B cell (primary cell): ENCODE data around the gene AATK. TPM values are rescaled to one million over a fixed set of nuclear protein-coding genes. Genes with fewer than 3 reads are reported as not detected.

Experiments
- ATAC-seq: fragments of 200-7000 bp; cut with Tn5 transposase; one replicate; pipeline ENCODE4 v1.10.0; 2021; ENCODE audit warnings: low read depth, mild to moderate bottlenecking, moderate number of reproducible peaks, moderate library complexity
- CTCF ChIA-PET: fragments of 350-600 bp; sonication (Branson Sonifier 250); formaldehyde crosslinking; loops from one replicate; lab custom pipeline; 2021; ENCODE audit warnings: antibody characterized with exemption, inconsistent platforms; lab: Charles Lee
- POLR2A ChIA-PET: fragments of 350-600 bp; sonication (Branson Sonifier 250); formaldehyde crosslinking; loops from one replicate; lab custom pipeline; 2021; ENCODE audit warnings: antibody characterized with exemption; lab: Charles Lee
- DNase-seq: peaks from one replicate; pipeline ENCODE4 v3.0.0; 2013
- H2AFZ ChIP-seq: 2 replicates; pipeline ENCODE4 v1.6.1; 2012; ENCODE audit warnings: mild to moderate bottlenecking, low read depth, low read length; ENCODE audit not compliant: insufficient read depth, poor library complexity, severe bottlenecking
- H3K27ac ChIP-seq, 2 donors: 1 replicate in 1 of 2; 2 replicates in 1 of 2; pipeline ENCODE4 v1.5.1; 2012 to 2013; ENCODE audit warnings: low read length in 2 of 2, mild to moderate bottlenecking in 2 of 2, moderate library complexity in 1 of 2
- H3K27me3 ChIP-seq, 4 experiments: fragments of 200-600 bp in 1 of 4; sonication (generic) in 1 of 4; replicated peaks in 1 of 4; 1 replicate in 2 of 4; 2 replicates in 2 of 4; pipeline versions ENCODE4 v1.6.1 to v1.7.0; 2013 to 2016; ENCODE audit warnings: low read length in 3 of 4, mild to moderate bottlenecking in 2 of 4, mixed read lengths in 1 of 4, moderate library complexity in 1 of 4; ENCODE audit not compliant: insufficient read depth in 4 of 4, control insufficient read depth in 3 of 4; ENCODE audit errors: control extremely low read depth in 1 of 4
- H3K36me3 ChIP-seq, 2 experiments: replicated peaks in 1 of 2; 1 replicate in 1 of 2; 2 replicates in 1 of 2; pipeline versions ENCODE4 v1.6.1 to v1.7.1; 2013; ENCODE audit warnings: low read length in 1 of 2; ENCODE audit not compliant: insufficient read depth in 2 of 2, control insufficient read depth in 1 of 2; ENCODE audit errors: control extremely low read depth in 1 of 2, extremely low read depth in 1 of 2
- H3K4me1 ChIP-seq, 2 donors: fragments of 200-600 bp in 1 of 2; sonication (generic) in 1 of 2; 1 replicate in 1 of 2; 2 replicates in 1 of 2; pipeline versions ENCODE4 v1.5.1 to v1.6.1; 2013 to 2017; ENCODE audit warnings: low read length in 2 of 2; ENCODE audit not compliant: control insufficient read depth in 2 of 2, insufficient read depth in 2 of 2
- H3K4me2 ChIP-seq: replicated peaks from 2 replicates; pipeline ENCODE3; 2012; ENCODE audit warnings: mild to moderate bottlenecking, low read depth, low read length; ENCODE audit not compliant: poor library complexity, severe bottlenecking
- H3K4me3 ChIP-seq, 5 experiments: fragments of 200-600 bp in 1 of 5; sonication (generic) in 1 of 5; 1 replicate in 3 of 5; 2 replicates in 2 of 5; pipeline versions ENCODE4 v1.5.1 to v1.7.0; 2011 to 2016; ENCODE audit warnings: low read length in 4 of 5, mild to moderate bottlenecking in 4 of 5, low read depth in 2 of 5, control low read depth in 1 of 5, moderate library complexity in 1 of 5; ENCODE audit not compliant: insufficient read depth in 1 of 5; ENCODE audit errors: control extremely low read depth in 1 of 5, extremely low read depth in 1 of 5
- H3K79me2 ChIP-seq: fragments of 200-600 bp; sonication (generic); one replicate; pipeline ENCODE4 v1.6.0; 2016; ENCODE audit warnings: low read length; ENCODE audit not compliant: control insufficient read depth, insufficient read depth
- H3K9ac ChIP-seq: fragments of 200-600 bp; sonication (generic); 2 replicates; pipeline ENCODE4 v1.6.1; 2017; ENCODE audit warnings: mild to moderate bottlenecking, low read length, moderate library complexity
- H3K9me3 ChIP-seq, 3 donors: one replicate each; pipeline versions ENCODE4 v1.6.1 to v1.7.1; 2013; ENCODE audit warnings: low read length in 2 of 3; ENCODE audit not compliant: control insufficient read depth in 2 of 3, insufficient read depth in 1 of 3; ENCODE audit errors: control extremely low read depth in 1 of 3
- H4K20me1 ChIP-seq: 2 replicates; pipeline ENCODE4 v1.6.0; 2012; ENCODE audit warnings: mild to moderate bottlenecking, low read length; ENCODE audit not compliant: insufficient read depth, control insufficient read depth, poor library complexity, severe bottlenecking
- H3K27ac Mint-ChIP-seq: one replicate; pipeline ENCODE4 v1.8.0; 2021; ENCODE audit warnings: mixed read lengths
- H3K27me3 Mint-ChIP-seq: one replicate; pipeline ENCODE4 v1.8.0; 2021; ENCODE audit warnings: mixed read lengths
- H3K4me1 Mint-ChIP-seq: one replicate; pipeline ENCODE4 v1.8.0; 2021; ENCODE audit warnings: mixed read lengths
- H3K4me3 Mint-ChIP-seq: one replicate; pipeline ENCODE4 v1.8.0; 2021; ENCODE audit warnings: mixed read lengths
- H3K9me3 Mint-ChIP-seq: one replicate; pipeline ENCODE4 v1.8.0; 2022; ENCODE audit warnings: mixed read lengths; ENCODE audit not compliant: insufficient read depth
- EZH2 ChIP-seq: IDR thresholded peaks from 2 replicates; pipeline ENCODE4 v1.6.1; 2012; ENCODE audit warnings: borderline replicate concordance, low read depth, mild to moderate bottlenecking, moderate library complexity, low read length; ENCODE audit not compliant: insufficient read depth, poor library complexity, severe bottlenecking
- WGBS: methylation state at CpG from one replicate; pipeline ENCODE4 v1.1.5; 2013; ENCODE audit warnings: missing lambda C conversion rate; ENCODE audit not compliant: insufficient coverage; 5-methylcytosine and 5-hydroxymethylcytosine counted together
- intact Hi-C: fragments of 100-400 bp; cut with micrococcal nuclease; formaldehyde crosslinking; loops from one replicate; pipeline ENCODE4 v1.10.0; 2022
- polyA plus RNA-seq: library from polyadenylated mRNA; depleted of rRNA; stranded (reverse); fragments of >200 nt; gene quantifications from 2 replicates; pipeline ENCODE4 v1.2.3, GENCODE V29; 2012
- total RNA-seq, 2 donors: library from RNA; stranded (reverse); fragments of 120-200 nt in 1 of 2; gene quantifications; 1 replicate in 1 of 2; 2 replicates in 1 of 2; pipeline versions ENCODE4 v1.2.3 to v1.2.4, GENCODE V29; 2013 to 2022
- TF ChIP-seq, protein P1 (sequence below): fragments of 200-600 bp; IDR thresholded peaks from one replicate; pipeline ENCODE4 v1.8.0; 2022; ENCODE audit warnings: antibody characterized with exemption, mild to moderate bottlenecking

The AATK gene
- total and polyA plus RNA-seq, 2 donors (not counting 1 experiment from before 2014, with no cell fraction given): 0.21 to 1.7 TPM

DNA sequence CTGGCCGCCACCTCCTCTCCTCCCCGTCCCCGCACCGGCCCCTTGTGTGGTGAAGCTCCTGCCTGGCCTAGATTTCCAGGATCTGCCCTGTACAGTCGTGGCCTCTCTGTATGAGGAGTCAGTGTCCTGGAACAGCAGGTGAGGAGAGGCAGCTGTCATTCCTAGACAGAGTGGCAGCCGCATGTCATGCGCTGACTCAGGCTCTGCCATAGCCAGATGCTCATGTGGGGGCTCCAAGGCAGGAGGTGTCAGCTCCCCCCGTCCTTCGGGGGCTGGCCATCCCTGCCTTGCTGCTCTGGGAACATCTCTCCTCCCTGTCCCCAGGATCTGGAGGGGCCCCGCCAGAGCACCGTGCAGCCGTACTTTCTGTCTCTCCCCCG, 70.6 kb downstream of the AATK start:
- TF ChIP-seq EZH2: no peak
- TF ChIP-seq, protein P1, sequence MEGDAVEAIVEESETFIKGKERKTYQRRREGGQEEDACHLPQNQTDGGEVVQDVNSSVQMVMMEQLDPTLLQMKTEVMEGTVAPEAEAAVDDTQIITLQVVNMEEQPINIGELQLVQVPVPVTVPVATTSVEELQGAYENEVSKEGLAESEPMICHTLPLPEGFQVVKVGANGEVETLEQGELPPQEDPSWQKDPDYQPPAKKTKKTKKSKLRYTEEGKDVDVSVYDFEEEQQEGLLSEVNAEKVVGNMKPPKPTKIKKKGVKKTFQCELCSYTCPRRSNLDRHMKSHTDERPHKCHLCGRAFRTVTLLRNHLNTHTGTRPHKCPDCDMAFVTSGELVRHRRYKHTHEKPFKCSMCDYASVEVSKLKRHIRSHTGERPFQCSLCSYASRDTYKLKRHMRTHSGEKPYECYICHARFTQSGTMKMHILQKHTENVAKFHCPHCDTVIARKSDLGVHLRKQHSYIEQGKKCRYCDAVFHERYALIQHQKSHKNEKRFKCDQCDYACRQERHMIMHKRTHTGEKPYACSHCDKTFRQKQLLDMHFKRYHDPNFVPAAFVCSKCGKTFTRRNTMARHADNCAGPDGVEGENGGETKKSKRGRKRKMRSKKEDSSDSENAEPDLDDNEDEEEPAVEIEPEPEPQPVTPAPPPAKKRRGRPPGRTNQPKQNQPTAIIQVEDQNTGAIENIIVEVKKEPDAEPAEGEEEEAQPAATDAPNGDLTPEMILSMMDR: no peak
- Mint-ChIP-seq H3K4me1 (no peaks in the 10 kb centered on the region), H3K27ac (no peak overlapping the region), H3K27me3 (peaks cover 11% of the 10 kb centered on the region), H3K9me3 (no peaks in the 10 kb centered on the region), H3K4me3 (no peak overlapping the region)
- Histone ChIP-seq H4K20me1 (no peaks in the 10 kb centered on the region), H3K79me2 (no peaks in the 10 kb centered on the region), H3K9ac (no peak overlapping the region), H3K36me3 (no peaks in the 10 kb centered on the region), H3K27me3 (peaks cover 0 to 20% (median 2%) of the 10 kb centered on the region in 4 experiments), H3K4me3 (no peak overlapping the region), H3K4me1 (no peaks in the 10 kb centered on the region), H3K4me2 (no peak overlapping the region), H3K27ac (no peak overlapping the region), H2AFZ (no peak overlapping the region), H3K9me3 (no peaks in the 10 kb centered on the region)
- CTCF ChIA-PET: no interaction called here
- DNase-seq: no peak
- 73% methylated on average over 9 of the region's 13 CpGs for WGBS
- POLR2A ChIA-PET: no interaction called here
- intact Hi-C loops: no loop called here
- ATAC-seq: no peak

DNA sequence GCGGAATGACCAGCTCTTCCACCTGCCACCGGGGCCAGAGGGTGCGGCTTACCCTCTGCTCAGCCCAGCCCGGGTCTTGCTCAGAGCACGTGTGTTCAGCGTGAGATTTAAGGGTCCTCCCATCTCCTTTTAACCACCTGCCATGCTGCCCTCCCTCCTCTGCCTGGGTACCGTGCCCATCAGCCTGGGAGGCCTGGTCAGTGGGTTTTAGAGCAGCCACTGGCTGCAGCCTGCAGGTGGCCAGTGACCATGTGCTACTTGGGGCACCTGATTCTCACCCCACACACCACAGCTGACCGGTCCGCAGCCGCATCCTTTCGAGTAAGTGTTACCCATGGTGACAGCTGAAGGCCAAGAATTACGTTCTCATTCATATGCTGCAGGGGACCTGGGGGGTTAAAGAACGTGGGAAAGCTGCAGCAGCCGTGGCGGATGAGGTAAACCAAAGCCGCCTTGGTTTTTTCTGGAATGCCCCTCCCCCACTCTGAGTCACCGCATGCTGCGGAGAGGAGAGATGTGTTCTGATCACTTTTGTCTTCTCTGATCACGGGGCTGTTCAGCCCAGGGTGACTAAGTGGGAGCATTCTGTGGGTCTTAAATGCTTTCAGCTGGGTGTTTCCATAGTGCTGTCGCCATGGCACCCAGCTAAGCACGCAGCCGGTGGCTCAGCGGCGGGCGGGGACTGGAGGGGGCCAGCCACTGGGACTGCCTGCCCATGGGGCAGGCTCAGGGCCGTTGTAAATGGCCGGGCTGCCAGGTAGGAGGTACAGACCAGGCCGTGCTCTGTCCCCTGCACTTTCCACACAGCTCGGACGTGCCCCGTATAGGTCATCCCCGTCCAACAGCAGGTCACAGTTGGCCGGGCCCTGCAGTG, 71.3 kb downstream of the AATK start:
- intact Hi-C loops: no loop called here
- DNase-seq (no peak), ATAC-seq (peak; percentile 48)
- Histone ChIP-seq H2AFZ (no peak overlapping the region), H3K27ac (no peak overlapping the region), H3K36me3 (no peaks in the 10 kb centered on the region), H3K4me3 (no peak overlapping the region), H3K4me1 (no peaks in the 10 kb centered on the region), H3K79me2 (no peaks in the 10 kb centered on the region), H3K9me3 (no peaks in the 10 kb centered on the region), H3K4me2 (no peak overlapping the region), H3K9ac (no peak overlapping the region), H4K20me1 (no peaks in the 10 kb centered on the region), H3K27me3 (peaks cover 0 to 19% (median 2%) of the 10 kb centered on the region in 4 experiments)
- H3K9me3 Mint-ChIP-seq: no peaks in the 10 kb centered on the region
- CTCF ChIA-PET: no interaction called here
- no peak overlapping the region for H3K4me3 Mint-ChIP-seq
- no peaks in the 10 kb centered on the region for H3K4me1 Mint-ChIP-seq
- POLR2A ChIA-PET: no interaction called here
- WGBS: 85% methylated on average over 26 of the region's 33 CpGs
- peaks cover 11% of the 10 kb centered on the region for H3K27me3 Mint-ChIP-seq
- TF ChIP-seq, protein P1: no peak
- no peak for TF ChIP-seq EZH2
- no peak overlapping the region for H3K27ac Mint-ChIP-seq
